HFFc6 (cell line): ENCODE data around the gene FAM20C. TPM values are rescaled to one million over a fixed set of nuclear protein-coding genes. Genes with fewer than 3 reads are reported as not detected.

Source experiments
- DNase-seq: peaks from one replicate; pipeline ENCODE4 v3.0.0-alpha.2; 2018
- H3K27ac Mint-ChIP-seq: 2 replicates; pipeline ENCODE4 v1.8.0; 2020; ENCODE audit warnings: mild to moderate bottlenecking, mixed read lengths
- H3K27me3 Mint-ChIP-seq: 2 replicates; pipeline ENCODE4 v1.8.0; 2021; ENCODE audit warnings: mild to moderate bottlenecking, moderate library complexity, mixed read lengths; ENCODE audit not compliant: insufficient read depth
- H3K36me3 Mint-ChIP-seq: 2 replicates; pipeline ENCODE4 v1.8.0; 2021; ENCODE audit warnings: low read depth, mixed read lengths
- H3K4me1 Mint-ChIP-seq: 2 replicates; pipeline ENCODE4 v1.8.0; 2020; ENCODE audit warnings: low read depth, mixed read lengths
- H3K4me3 Mint-ChIP-seq: 2 replicates; pipeline ENCODE4 v1.8.0; 2020; ENCODE audit warnings: mild to moderate bottlenecking, moderate library complexity, mixed read lengths
- H3K9me3 Mint-ChIP-seq: 2 replicates; pipeline ENCODE4 v1.8.0; 2020; ENCODE audit warnings: mild to moderate bottlenecking, mixed read lengths
- total RNA-seq, 6 experiments: library from RNA; stranded (reverse); fragmentation: NEBNext Ultra II Directional; extraction: Animal tissue kit (Norgen Biotek cat#: 25700); gene quantifications; 2 replicates in 1 of 6; 3 replicates in 5 of 6; pipeline ENCODE4 v1.2.3, GENCODE V29; 2021
- TF ChIP-seq, protein P1 (sequence below): fragments of 200-600 bp; sonication (generic); IDR thresholded peaks from 2 replicates; pipeline ENCODE4 v1.5.0; 2021; ENCODE audit warnings: antibody characterized with exemption, mild to moderate bottlenecking

FAM20C gene
- total RNA-seq, 6 experiments from 2014 or later = 22.2 to 31.1 (median 23.2) TPM

DNA sequence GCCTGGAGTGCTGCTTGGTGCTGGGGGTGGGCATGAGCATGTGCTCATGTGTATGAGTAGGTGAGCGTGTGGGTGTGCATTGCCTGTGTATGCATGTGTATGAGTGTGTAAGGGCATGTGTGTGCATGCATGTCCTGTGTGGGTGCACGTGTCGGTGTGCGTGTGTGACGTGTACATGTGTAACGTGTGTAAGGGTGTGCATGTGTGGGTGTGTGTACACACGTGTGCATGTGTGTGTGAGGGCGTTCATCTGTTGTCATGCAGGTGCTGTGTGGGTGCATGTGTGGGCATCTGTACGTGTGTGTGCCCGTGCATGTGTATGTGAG, 30.3 kb downstream of the FAM20C start:
- no peak for DNase-seq
- H3K36me3 Mint-ChIP-seq = no peaks in the 10 kb centered on the region
- no peaks in the 10 kb centered on the region for H3K9me3 Mint-ChIP-seq
- TF ChIP-seq, protein P1, sequence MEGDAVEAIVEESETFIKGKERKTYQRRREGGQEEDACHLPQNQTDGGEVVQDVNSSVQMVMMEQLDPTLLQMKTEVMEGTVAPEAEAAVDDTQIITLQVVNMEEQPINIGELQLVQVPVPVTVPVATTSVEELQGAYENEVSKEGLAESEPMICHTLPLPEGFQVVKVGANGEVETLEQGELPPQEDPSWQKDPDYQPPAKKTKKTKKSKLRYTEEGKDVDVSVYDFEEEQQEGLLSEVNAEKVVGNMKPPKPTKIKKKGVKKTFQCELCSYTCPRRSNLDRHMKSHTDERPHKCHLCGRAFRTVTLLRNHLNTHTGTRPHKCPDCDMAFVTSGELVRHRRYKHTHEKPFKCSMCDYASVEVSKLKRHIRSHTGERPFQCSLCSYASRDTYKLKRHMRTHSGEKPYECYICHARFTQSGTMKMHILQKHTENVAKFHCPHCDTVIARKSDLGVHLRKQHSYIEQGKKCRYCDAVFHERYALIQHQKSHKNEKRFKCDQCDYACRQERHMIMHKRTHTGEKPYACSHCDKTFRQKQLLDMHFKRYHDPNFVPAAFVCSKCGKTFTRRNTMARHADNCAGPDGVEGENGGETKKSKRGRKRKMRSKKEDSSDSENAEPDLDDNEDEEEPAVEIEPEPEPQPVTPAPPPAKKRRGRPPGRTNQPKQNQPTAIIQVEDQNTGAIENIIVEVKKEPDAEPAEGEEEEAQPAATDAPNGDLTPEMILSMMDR = no peak
- H3K4me3 Mint-ChIP-seq = no peak overlapping the region
- peaks cover 2% of the 10 kb centered on the region; the same call in 1 of the 2 replicates for H3K27me3 Mint-ChIP-seq
- H3K4me1 Mint-ChIP-seq = peaks cover 8% of the 10 kb centered on the region; the same call in 1 of the 2 replicates
- no peak overlapping the region for H3K27ac Mint-ChIP-seq

DNA sequence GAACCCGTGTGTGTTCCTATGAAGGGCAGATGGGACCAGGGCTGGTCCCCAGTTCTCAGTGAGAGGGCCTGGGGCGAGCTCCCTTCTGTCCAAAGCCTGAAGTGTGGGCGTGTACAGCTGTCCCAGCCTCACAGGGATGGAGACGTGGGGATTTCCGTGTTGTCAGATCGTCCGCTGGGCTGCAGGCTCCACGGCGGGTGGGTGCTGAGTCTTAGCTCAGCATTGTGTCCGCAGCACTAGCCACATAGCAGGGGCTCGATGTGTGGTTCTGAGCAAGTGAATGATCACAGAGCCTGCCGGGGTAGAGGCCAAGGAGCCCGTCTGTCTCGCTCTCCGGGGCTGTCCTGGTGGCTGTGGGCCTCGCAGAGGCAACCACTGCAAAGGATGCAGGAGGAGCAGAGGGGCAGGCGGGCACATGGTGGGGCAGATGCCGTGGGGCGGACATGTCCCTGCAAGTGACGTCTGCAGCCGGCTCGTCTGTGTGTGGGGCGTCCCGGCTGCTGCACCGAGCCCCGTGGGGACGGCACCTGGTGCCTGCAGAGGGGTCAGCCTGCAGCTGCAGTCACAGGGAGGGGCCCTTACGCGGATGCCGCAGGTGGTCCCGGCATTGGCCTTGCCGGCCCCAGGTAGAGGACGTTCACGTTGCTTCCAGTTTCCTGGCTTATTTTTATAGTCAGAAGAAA, 30.9 kb downstream of the FAM20C start:
- Mint-ChIP-seq H3K4me3 (no peak overlapping the region), H3K27me3 (peaks cover 2% of the 10 kb centered on the region; the same call in 1 of the 2 replicates), H3K27ac (no peak overlapping the region), H3K9me3 (no peaks in the 10 kb centered on the region), H3K4me1 (peaks cover 8% of the 10 kb centered on the region; the same call in 1 of the 2 replicates), H3K36me3 (no peaks in the 10 kb centered on the region)
- DNase-seq = no peak
- TF ChIP-seq, protein P1 = no peak

DNA sequence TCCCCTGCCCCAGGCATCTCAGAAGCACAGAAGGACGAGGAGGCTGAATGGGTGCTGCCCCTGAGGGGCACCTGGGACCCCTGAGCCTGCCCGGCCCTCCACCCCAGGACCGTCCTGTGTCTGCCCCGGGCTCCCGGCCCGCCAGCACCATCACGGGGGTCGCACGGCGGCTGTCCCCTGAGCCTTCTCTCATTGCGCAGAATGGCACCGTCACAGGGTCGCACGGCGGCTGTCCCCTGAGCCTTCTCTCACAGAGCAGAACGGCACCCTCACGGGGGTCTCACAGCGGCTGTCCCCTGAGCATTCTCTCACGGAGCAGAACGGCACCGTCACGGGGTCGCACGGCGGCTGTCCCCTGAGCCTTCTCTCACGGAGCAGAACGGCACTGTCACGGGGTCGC, 31.5 kb downstream of the FAM20C start:
- TF ChIP-seq, protein P1 = no peak
- Mint-ChIP-seq H3K4me1 (peaks cover 13% of the 10 kb centered on the region), H3K27me3 (peaks cover 2% of the 10 kb centered on the region; the same call in 1 of the 2 replicates), H3K27ac (no peak overlapping the region), H3K9me3 (no peaks in the 10 kb centered on the region), H3K4me3 (no peak overlapping the region), H3K36me3 (no peaks in the 10 kb centered on the region)
- no peak for DNase-seq

DNA sequence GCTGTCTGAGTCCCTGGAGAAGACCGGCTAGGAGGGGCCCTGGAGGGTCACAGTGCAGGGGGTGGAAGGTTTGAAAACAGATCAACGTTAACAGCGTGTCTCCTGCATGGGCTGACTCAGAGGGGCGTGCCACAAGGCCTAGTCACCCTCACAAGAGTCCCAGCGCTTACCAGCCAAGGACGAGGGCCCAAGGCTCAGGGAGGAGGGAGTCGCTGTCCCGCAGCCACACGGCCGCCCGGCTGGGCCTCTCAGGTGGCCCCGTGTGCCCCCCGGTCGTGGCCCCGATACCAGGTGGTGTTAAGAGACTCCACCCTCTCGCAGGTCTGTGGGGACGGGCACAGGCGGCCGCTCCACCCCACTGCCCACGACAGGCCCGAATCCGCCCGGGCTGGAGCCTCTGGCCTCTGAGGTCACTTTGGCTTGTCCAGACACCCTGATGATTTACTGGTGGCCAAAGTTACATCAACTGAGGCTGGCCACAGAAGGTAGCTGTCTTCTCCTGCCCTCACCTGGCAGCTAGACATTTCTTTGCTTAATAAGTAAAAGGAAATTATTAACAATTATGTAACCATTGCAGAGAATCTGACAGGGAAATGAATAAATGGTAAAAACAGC, 34.0 kb downstream of the FAM20C start:
- Mint-ChIP-seq H3K27ac (no peak overlapping the region), H3K4me1 (peaks cover 19% of the 10 kb centered on the region), H3K9me3 (no peaks in the 10 kb centered on the region), H3K36me3 (no peaks in the 10 kb centered on the region), H3K4me3 (no peak overlapping the region), H3K27me3 (peaks cover 2% of the 10 kb centered on the region; the same call in 1 of the 2 replicates)
- no peak for DNase-seq
- TF ChIP-seq, protein P1 = no peak

DNA sequence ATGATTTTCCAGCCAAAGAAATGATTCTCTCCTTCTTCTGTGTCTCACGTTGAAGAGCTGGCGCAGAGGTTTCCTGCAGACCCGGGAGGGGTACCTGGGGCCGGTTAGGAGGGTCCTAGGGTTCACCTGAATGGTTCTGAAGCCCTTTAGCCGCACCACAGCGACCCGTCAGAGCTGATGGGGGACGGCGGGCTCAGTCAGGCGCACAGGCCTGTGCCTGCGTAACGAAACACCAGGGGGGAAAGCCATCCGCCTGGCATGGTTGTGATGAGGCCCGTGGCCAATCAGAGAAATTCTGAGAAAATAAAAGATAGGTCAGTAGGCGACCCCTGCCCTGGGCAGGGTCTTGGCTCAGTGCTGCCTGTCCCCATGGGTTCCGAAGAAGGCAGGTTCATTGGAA, 35.6 kb downstream of the FAM20C start:
- Mint-ChIP-seq H3K4me3 (no peak overlapping the region), H3K36me3 (no peaks in the 10 kb centered on the region), H3K27me3 (peaks cover 2% of the 10 kb centered on the region; the same call in 1 of the 2 replicates), H3K9me3 (no peaks in the 10 kb centered on the region), H3K27ac (no peak overlapping the region), H3K4me1 (peaks cover 27% of the 10 kb centered on the region)
- TF ChIP-seq, protein P1 = no peak
- DNase-seq = no peak
